Measurements from ENCODE around the gene PMVK. TPM values are rescaled to one million over a fixed set of nuclear protein-coding genes. Genes with fewer than 3 reads are reported as not detected.

PMVK gene
- total and polyA plus RNA-seq, 2 experiments from 2014 or later = 12.5 to 53.5 TPM

GRCh38 chr1:154974808-154975408 lies 38.4 kb upstream of the PMVK start:
- Histone ChIP-seq H3K27ac (peak overlapping the region; percentile 92), H3K27me3 (no peaks in the 10 kb centered on the region), H3K4me3 (peak overlapping the region; percentile 44), H3K9me3 (ENCODE audit: low read depth) (no peaks in the 10 kb centered on the region), H4K20me1 (ENCODE audit: insufficient read depth, poor library complexity, severe bottlenecking) (no peaks in the 10 kb centered on the region), H3K4me1 (ENCODE audit: insufficient read depth) (peaks cover 29% of the 10 kb centered on the region), H3K9me2 (replicated peaks; ENCODE audit: insufficient read depth) (no peaks in the 10 kb centered on the region), H3K36me3 (replicated peaks; ENCODE audit: insufficient read depth, low read depth) (no peaks in the 10 kb centered on the region), H3K79me2 (peaks cover 45% of the 10 kb centered on the region), H2AFZ (peak overlapping the region; percentile 7), H3K4me2 (peak overlapping the region; percentile 87)
- DNase-seq (ENCODE audit: low spot score) = peak; percentile 98
- TF ChIP-seq CTCF (IDR thresholded peaks at IDR 0.05; ENCODE audit: poor library complexity) (no peak), EZH2 (IDR thresholded peaks at IDR 0.05; ENCODE audit: borderline replicate concordance) (no peak), EZH2phosphoT487 (IDR thresholded peaks at IDR 0.05; ENCODE audit: low read depth, severe bottlenecking, unreplicated experiment) (no peak)
- 2% methylated on average over 30 of the region's 30 CpGs for WGBS (ENCODE audit: low lambda C conversion rate, missing lambda C conversion rate)

GRCh38 chr1:154974102-154974807 lies 37.7 kb upstream of the PMVK start, which contains the start of gene CKS1B:
TSS of gene CKS1B (plus strand) at chr1:154974681. CDS start at chr1:154974746, 65 bp downstream.
- Histone ChIP-seq H3K4me2 (peak within 1 kb of the TSS; percentile 87), H3K36me3 (replicated peaks; ENCODE audit: insufficient read depth, low read depth) (no peaks in the 10 kb centered on the region), H3K27ac (peak within 1 kb of the TSS; percentile 96), H3K4me3 (peak within 1 kb of the TSS; percentile 44), H4K20me1 (ENCODE audit: insufficient read depth, poor library complexity, severe bottlenecking) (no peaks in the 10 kb centered on the region), H2AFZ (peak within 1 kb of the TSS; percentile 7), H3K79me2 (peaks cover 52% of the 10 kb centered on the region), H3K9me2 (replicated peaks; ENCODE audit: insufficient read depth) (no peaks in the 10 kb centered on the region), H3K4me1 (ENCODE audit: insufficient read depth) (peaks cover 29% of the 10 kb centered on the region), H3K27me3 (no peaks in the 10 kb centered on the region), H3K9me3 (ENCODE audit: low read depth) (no peaks in the 10 kb centered on the region)
- TF ChIP-seq CTCF (IDR thresholded peaks at IDR 0.05; ENCODE audit: poor library complexity) (no peak), EZH2phosphoT487 (IDR thresholded peaks at IDR 0.05; ENCODE audit: low read depth, severe bottlenecking, unreplicated experiment) (no peak), EZH2 (IDR thresholded peaks at IDR 0.05; ENCODE audit: borderline replicate concordance) (no peak)
- WGBS (ENCODE audit: low lambda C conversion rate, missing lambda C conversion rate) = under 1% methylated on average over 42 of the region's 47 CpGs
- peak; percentile 99 for DNase-seq (ENCODE audit: low spot score)

- Histone ChIP-seq H3K36me3 (replicated peaks; ENCODE audit: insufficient read depth, low read depth) (no peaks in the 10 kb centered on the region), H3K79me2 (peaks cover 59% of the 10 kb centered on the region), H3K4me2 (peak overlapping the region; percentile 75), H2AFZ (no peak overlapping the region), H3K9me3 (ENCODE audit: low read depth) (no peaks in the 10 kb centered on the region), H3K4me3 (peak overlapping the region; percentile 8), H3K9me2 (replicated peaks; ENCODE audit: insufficient read depth) (no peaks in the 10 kb centered on the region), H3K4me1 (ENCODE audit: insufficient read depth) (peaks cover 29% of the 10 kb centered on the region), H4K20me1 (ENCODE audit: insufficient read depth, poor library complexity, severe bottlenecking) (no peaks in the 10 kb centered on the region), H3K27me3 (no peaks in the 10 kb centered on the region), H3K27ac (peak overlapping the region; percentile 96)
- WGBS (ENCODE audit: low lambda C conversion rate, missing lambda C conversion rate) = 4% methylated on average over 33 of the region's 37 CpGs
- peak; percentile 99 for DNase-seq (ENCODE audit: low spot score)
- TF ChIP-seq EZH2 (IDR thresholded peaks at IDR 0.05; ENCODE audit: borderline replicate concordance) = no peak
- peak; percentile 38 for TF ChIP-seq CTCF (IDR thresholded peaks at IDR 0.05; ENCODE audit: poor library complexity)
Observed at GRCh38 chr1:154973344-154974101, 37.0 kb upstream of the PMVK start.
